Sciatic nerve (tissue), 2 donors: ENCODE results near the gene CPEB3. TPM values are rescaled to one million over a fixed set of nuclear protein-coding genes. Genes with fewer than 3 reads are reported as not detected.
"Not testable (repeated sequence)": the region's sequence is repeated elsewhere in the genome, so short reads cannot be mapped to it uniquely, and the experiment has no call there.

Source experiments
- ATAC-seq: fragments of 200-7000 bp; cut with Tn5 transposase; one replicate; pipeline ENCODE4 v1.9.1; 2020; ENCODE audit warnings: mild to moderate bottlenecking, moderate library complexity
- DNase-seq: peaks from one replicate; pipeline ENCODE4 v3.0.0-alpha.2; 2020; ENCODE audit warnings: low spot score
- intact Hi-C: fragments of 100-400 bp; cut with DNase I; formaldehyde crosslinking; loops from one replicate; pipeline ENCODE4 v1.14.2; 2022
- total RNA-seq: library from RNA; stranded (reverse); fragmentation: NEBNext Ultra II Directional; extraction: Animal tissue kit (Norgen Biotek cat#: 25700); gene quantifications from one replicate; pipeline ENCODE4 v1.2.1, GENCODE V29; 2021
- donor health status: DM: no; HTN: no; CAD: no.
- donor health status: DM: no; HTN: no; CAD: no.

CPEB3 gene
- total RNA-seq, 1 donor from 2014 or later: 6.2 TPM

DNA sequence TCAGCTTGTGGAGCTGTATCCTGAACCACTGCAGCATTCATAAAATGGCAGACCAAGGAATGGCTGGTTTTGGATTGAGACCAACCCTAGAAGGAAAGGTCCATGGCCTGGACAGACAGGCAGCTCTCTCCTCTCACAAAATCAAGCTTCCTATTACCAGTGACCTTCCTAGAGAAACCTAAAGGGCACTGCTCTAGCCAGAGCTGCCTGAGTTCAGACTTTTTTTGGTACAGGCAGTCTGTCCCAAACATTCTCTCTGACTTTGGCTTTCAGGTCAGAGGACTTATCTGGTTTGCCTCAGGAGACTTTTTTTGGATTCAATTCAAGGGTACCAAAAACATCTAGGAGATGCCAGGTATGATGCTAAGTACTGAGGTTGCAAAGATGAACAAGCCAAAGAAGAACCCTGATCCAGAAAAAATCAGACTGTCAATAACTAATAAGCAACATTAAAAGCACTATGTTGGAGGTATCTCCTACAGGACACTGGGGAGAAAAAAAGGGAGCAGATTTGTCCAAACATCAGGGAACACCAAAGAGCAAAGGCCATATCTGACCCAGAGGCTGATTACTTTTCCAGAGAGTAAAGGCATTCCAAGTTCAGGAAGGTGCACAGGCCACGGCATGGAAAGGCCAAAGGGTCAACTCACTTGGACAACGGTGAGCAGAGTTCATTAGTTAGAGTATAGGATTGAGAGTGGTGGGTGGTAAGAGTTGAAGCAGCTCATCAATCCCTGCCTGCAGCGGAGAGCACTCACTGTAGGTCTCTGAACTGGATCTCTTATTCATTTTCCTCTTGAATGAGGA lies 169.0 kb downstream of the CPEB3 start:
- intact Hi-C loops: no loop called here
- no peak for DNase-seq
- no peak for ATAC-seq

DNA sequence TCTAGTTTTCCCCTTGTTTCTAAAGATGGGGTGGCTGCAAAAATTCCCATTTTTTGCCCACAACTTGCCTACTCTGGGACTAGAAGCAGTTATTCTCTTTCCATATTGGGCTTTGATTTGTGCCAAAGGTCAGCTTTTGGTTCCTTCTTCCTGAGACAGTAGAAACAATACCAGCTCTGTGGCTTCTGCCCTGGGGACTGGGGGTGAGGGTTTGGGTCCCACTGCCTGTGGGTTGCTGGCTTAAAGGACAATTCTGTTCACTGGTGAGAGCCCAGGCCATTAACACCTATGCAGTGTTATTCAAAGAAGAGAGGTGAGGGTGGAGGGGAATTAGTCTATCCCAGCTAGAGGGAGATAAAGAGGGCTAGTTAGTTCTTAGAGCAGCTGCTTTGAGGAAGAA lies 171.5 kb downstream of the CPEB3 start:
- intact Hi-C loops: no loop called here
- no peak for DNase-seq
- ATAC-seq: no peak

DNA sequence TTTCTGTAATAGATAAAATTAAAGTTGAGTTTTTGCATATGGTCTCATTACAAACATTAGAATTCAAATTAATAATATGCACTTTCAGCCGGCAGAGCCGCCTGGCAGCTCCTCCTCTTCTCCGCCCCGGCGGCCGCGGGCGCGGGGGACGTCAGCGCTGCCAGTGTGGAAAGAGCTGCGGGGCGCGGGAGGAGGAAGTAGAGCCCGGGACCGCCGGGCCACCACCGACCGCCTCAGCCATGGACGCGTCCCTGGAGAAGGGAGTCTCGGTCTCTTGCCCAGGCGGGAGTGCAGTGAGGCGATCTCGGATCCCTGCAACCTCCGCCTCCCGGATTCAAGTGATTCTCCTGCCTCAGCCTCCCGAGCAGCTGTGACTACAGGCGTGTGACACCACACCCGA lies 176.0 kb downstream of the CPEB3 start:
- DNase-seq, intact Hi-C loops, ATAC-seq: not testable (repeated sequence)

GRCh38 chr10:92113911-92114600 lies 176.8 kb downstream of the CPEB3 start:
- DNase-seq: no peak
- ATAC-seq: no peak
- intact Hi-C loops: no loop called here

DNA sequence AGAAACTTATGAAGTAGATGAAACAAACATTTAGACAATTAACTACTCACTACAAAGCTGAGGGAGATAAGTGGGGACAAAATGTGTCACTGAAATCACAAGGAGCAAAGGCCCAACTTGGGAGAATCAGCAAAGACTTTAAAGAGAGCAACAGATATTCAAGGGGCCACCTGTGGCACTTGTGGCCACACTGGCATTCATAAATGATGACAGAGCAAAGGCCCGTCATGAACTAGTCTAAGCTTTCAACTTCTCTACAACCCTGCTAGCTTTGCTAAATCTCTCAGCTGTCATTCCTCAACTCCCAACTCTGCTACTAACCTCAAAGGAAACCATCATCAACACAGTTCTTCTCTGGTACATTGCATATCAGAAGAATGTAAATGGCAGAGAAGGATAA lies 178.4 kb downstream of the CPEB3 start:
- no peak for ATAC-seq

GRCh38 chr10:92111336-92111939 lies 179.4 kb downstream of the CPEB3 start:
- ATAC-seq (no peak), DNase-seq (no peak)
- intact Hi-C loops: no loop called here

More for the DNA sequence above, 178.4 kb downstream of the CPEB3 start:
- intact Hi-C loops: no loop called here
- DNase-seq: no peak

DNA sequence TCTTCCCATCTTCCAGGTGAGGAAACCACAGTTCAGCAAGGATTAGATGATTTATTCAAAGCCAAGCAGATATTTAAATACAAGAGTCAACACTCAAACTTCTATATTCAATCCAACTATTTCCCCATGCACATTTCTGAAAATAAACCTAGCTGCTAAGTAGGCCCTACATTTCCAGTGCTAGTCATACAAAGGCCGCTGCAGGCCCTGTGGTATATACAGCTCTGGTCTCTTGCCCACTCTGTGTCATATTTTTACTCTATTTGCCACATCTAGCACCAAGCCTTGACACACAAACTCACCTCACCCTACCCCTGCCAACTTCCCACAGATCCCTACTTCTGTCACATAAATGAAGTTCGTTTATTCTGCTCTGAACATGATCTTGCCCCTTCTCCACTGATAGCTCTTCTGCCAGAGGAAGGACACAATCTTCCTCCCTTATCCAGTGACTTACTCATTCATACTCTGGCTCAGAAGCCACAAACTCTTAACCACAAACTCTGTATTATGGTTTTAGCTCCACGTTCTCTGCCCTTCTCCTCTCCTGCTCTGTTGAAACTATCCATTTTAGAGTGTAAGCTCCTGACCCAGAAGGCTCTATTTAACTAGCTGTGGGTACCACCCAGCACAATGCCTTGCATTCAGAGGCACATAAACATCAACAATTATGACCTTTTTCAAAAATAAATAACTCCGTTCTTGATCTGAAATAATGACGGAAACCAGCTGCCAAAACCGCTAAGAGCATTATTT lies 180.7 kb downstream of the CPEB3 start:
- intact Hi-C loops: no loop called here
- DNase-seq (no peak), ATAC-seq (peak; percentile 27)

DNA sequence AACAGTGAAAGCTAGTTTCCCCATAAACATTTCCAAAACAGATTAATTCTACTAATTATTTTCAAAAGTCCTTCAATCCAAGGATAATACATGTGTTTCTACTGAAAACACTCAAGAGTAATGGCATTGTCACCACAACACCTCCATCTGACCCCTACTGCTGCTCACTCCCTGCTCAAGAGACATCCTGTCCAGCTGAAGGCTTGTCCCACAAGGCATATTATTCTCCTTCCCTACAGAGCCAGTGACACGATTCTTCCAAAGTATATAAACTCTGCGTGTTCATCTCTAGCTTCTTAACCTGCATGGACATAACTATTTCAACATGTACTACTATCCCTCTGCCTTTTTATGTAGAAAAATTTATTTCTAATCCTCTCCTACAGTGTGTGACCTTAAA lies 182.1 kb downstream of the CPEB3 start:
- DNase-seq (no peak), ATAC-seq (peak; percentile 57)
- intact Hi-C loops: no loop called here

DNA sequence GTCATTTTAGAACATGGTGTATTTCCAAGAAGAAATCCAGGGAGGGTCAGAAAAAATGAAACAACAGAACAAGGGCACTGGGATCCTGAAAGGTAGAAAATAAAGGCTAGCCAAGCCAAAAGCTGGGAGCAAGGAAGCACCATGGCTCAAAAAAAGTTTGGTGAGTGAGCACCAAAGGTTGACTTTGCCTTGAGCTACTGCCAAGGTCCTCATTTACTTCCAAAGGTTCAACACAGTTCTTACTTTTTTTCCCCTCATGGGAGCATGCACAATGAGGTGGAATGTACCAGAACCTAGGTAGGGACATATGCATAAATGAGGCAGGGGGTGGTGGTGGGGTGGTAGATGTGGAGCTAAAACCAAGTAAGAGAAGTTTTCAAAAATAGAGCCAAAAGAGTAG lies 182.8 kb downstream of the CPEB3 start:
- DNase-seq (no peak), ATAC-seq (no peak)
- intact Hi-C loops: no loop called here

DNA sequence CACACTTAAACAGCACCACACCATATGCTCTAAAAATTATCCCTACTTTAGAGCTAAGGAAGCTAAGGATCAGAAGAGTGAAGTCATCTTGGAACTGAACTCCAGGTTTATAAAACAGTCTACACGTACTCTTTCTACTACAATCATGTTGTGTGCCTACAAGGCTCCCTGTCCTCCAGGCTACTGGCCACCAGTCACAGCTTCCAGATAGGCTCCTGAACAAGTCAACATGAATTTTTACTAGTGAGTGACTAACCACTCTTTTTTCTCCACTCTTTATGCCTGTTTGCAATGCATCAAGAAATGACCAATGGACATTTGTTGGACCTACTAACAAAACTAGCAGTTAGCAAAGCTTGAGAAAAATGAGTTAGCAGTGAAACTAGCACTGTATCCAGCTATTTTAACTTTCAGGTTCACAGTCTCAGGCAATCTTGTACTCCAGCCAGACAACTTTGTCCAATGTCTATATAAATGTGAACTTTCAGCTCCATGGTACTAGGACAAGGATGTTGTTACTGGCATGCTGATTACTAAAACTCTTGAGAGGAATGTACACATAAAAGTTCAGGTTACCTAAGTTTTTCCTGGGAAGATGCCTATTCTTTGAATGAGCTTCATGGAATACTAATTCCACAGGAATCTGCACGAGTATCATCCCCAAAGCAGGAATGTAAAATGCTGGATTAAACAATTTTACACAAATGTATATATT lies 187.3 kb downstream of the CPEB3 start:
- intact Hi-C loops: no loop called here
- ATAC-seq (peak; percentile 29), DNase-seq (no peak)

DNA sequence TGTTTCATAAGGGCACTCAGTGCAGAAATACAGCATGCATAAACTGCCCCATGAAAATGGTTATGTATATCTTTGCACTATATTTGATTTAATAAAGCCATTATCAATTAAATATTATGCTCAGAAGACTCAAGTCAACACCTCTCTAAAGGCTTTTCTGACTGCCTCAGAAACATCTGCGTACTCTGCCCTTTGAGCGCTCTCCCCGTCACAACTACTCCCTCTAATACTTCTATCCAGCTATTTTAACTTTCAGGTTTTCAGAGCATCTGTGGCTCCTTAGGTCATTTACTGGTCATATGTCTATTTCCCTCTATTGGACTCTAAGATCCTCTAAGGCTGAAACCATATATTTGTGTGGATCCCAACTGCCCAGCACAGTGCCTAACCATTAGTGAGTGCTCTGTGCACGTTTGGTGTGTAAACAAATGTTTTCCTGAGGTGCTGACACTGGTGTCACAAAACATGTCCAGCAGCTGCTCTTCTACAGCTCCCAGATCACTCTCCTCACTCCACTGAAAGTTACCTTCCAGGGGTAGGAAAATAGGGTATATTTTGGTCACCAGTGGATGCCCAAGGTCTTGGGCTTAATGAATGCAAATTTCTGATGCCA lies 188.2 kb downstream of the CPEB3 start:
- intact Hi-C loops: no loop called here
- ATAC-seq: no peak
- DNase-seq: no peak

DNA sequence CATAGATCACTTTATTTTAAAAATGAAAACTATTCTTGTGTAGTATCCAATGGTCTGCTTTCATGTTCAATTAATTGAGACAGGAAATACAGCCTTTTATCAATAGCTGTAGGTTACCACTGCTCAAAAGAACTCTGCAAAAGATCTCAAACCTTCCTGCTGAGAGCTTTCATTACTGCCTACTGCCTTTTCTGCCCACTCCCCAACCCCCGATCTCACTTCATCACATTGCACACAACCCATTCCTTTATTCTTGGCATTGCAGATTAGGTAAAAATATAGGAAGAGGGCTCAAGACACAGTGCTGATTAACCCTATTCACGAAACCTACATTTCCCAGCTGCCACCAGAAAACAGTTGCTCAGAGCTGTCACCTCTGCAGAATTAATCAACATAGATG lies 195.9 kb downstream of the CPEB3 start:
- intact Hi-C loops: no loop called here
- ATAC-seq (no peak), DNase-seq (no peak)

DNA sequence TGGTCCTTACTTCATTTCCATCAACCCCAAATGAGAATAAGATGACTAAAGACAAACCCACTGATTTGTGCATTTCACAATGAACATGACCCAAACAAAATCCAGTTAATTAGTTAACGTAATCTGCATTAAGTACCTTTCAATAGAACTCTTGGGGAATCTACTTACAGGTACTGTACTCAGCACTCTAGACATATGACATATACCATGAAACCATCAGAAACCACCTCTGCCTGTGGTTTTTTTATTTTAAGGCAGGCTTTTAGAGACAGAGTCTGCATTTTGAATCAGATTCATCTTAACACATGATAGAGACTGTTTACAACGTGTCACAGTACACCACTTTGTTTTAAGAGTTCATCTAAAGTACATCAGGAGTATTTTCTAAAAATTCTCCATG lies 198.9 kb downstream of the CPEB3 start:
- intact Hi-C loops: no loop called here
- DNase-seq: no peak
- no peak for ATAC-seq

DNA sequence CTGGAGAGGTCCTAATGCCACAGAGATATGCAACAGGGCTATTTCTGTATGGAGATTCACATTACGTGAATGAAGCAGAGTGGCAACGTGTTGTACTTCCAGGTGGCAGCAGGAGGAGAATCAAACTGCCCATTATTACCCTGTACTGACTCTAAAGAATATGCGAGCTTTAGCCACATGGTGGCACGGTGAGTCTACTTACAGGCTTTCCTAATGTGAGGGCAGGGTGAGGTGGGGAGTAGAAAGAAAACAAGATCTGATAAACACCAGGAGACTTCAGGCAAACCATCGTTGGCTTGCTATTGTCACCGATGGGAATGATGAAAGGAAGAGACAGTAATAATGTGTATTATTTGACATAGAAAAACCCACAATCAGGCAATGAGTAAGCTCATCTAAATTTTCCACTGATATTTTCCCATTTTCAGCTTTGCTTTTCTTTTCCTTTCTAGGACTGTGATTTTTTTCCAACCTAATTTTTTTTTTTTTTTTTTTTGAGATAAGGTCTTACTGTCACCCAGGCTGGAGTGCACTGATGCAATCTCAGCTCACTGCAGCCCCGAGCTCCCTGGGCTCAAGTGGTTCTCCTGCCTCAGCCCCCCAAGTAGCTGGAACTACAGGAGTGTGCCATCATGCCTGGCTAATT lies 203.0 kb downstream of the CPEB3 start:
- peak; percentile 71 for DNase-seq
- intact Hi-C loops: loop anchor here (10.0 kb wide), 1 partner anchor 347 kb away; no protein-coding TSS in a partner anchor
- peak; percentile 96 for ATAC-seq

DNA sequence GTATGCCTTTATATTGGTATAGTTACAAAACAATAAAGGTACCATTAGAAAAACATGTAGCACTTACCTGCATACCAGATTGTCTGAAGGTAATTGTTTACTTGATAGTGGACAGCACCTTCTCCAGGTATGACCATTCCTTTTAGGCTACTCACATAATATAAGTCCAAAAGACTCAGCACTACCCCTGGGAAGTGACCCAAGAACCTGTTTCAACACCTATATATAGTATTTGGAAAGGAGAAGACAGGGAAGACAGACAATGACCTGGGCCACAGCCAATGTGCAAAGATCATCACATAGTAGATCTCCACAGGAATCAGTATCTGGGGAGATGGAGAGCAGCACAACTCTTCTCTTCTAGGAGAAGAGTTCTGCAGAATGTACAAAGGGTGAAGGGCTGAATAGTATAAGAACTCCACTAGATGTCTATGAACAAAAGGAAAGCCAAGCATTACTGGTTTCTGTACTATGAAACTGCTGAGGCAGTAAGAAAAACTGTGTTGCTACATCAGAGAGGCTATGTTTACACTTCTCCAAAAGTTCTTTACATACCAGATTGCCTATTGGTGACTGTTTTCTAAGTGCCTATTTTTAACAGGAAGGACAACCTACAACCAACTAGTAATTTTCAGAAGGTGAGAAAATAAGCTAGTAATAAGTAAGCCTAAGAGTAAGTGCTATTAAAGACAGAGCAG lies 208.1 kb downstream of the CPEB3 start:
- intact Hi-C loops: loop anchor here (10.0 kb wide), 1 partner anchor 352 kb away; no protein-coding TSS in a partner anchor
- DNase-seq: no peak
- peak; percentile 54 for ATAC-seq

- DNase-seq: no peak
- intact Hi-C loops: loop anchor here (10.0 kb wide), 1 partner anchor 353 kb away; no protein-coding TSS in a partner anchor
- ATAC-seq: no peak
Measured at GRCh38 chr10:92081641-92082040, 209.2 kb downstream of the CPEB3 start.

GRCh38 chr10:92080244-92080643 lies 210.6 kb downstream of the CPEB3 start:
- no peak for ATAC-seq
- DNase-seq: no peak
- intact Hi-C loops: loop anchor here (10.0 kb wide), 1 partner anchor 355 kb away; no protein-coding TSS in a partner anchor
